GM23338 (cell line): Measurements from ENCODE around the gene MAP3K5. TPM values are rescaled to one million over a fixed set of nuclear protein-coding genes. Genes with fewer than 3 reads are reported as not detected.

Source experiments
- ATAC-seq: fragments of 200-7000 bp; cut with Tn5 transposase; 3 replicates; pipeline ENCODE4 v1.9.1; 2020
- DNase-seq: peaks from one replicate; pipeline ENCODE4 v3.0.0-alpha.2; 2015; ENCODE audit warnings: low spot score
- H2AFZ ChIP-seq: fragments of 200-600 bp; sonication (generic); 2 replicates; pipeline ENCODE4 v1.8.0; 2016; ENCODE audit warnings: antibody characterized with exemption, mild to moderate bottlenecking, moderate library complexity
- H3F3A ChIP-seq: fragments of 200-600 bp; sonication (generic); replicated peaks from 2 replicates; pipeline ENCODE4 v1.8.0; 2017; ENCODE audit warnings: antibody characterized with exemption, mixed run types, low read depth
- H3K27ac ChIP-seq: fragments of 200-600 bp; sonication (generic); 2 replicates; pipeline ENCODE4 v1.6.1; 2016; ENCODE audit warnings: low read depth
- H3K27me3 ChIP-seq: fragments of 200-600 bp; sonication (generic); 2 replicates; pipeline ENCODE4 v1.8.0; 2016; ENCODE audit warnings: mild to moderate bottlenecking, mixed run types, moderate library complexity; ENCODE audit not compliant: insufficient read depth
- H3K36me3 ChIP-seq: fragments of 200-600 bp; sonication (generic); 2 replicates; pipeline ENCODE4 v1.8.0; 2016; ENCODE audit warnings: mild to moderate bottlenecking; ENCODE audit not compliant: insufficient read depth
- H3K4me1 ChIP-seq: fragments of 200-600 bp; sonication (generic); 2 replicates; pipeline ENCODE4 v1.8.0; 2016; ENCODE audit warnings: mild to moderate bottlenecking, moderate library complexity; ENCODE audit not compliant: insufficient read depth
- H3K4me2 ChIP-seq: fragments of 200-600 bp; sonication (generic); 2 replicates; pipeline ENCODE4 v1.7.1; 2017; ENCODE audit warnings: mixed run types
- H3K4me3 ChIP-seq: fragments of 200-600 bp; sonication (generic); 2 replicates; pipeline ENCODE4 v1.6.1; 2016; ENCODE audit warnings: mixed run types
- H3K79me2 ChIP-seq: fragments of 200-600 bp; sonication (generic); replicated peaks from 2 replicates; pipeline ENCODE4 v1.8.0; 2017; ENCODE audit warnings: mild to moderate bottlenecking; ENCODE audit not compliant: insufficient read depth
- H3K9me2 ChIP-seq: fragments of 200-600 bp; sonication (generic); 2 replicates; pipeline ENCODE4 v1.8.0; 2017; ENCODE audit not compliant: insufficient read depth
- H4K20me1 ChIP-seq: fragments of 200-600 bp; sonication (generic); replicated peaks from 2 replicates; pipeline ENCODE4 v1.8.0; 2017; ENCODE audit warnings: mild to moderate bottlenecking; ENCODE audit not compliant: insufficient read depth
- H3K27ac Mint-ChIP-seq: 2 replicates; pipeline ENCODE4 v1.8.0; 2020; ENCODE audit warnings: inconsistent platforms, mild to moderate bottlenecking, moderate library complexity, mixed read lengths
- H3K27me3 Mint-ChIP-seq: 3 replicates; pipeline ENCODE4 v1.8.0; 2022; ENCODE audit warnings: low read depth, mild to moderate bottlenecking, moderate library complexity, mixed read lengths, inconsistent platforms; ENCODE audit not compliant: insufficient read depth, poor library complexity
- H3K36me3 Mint-ChIP-seq: 3 replicates; pipeline ENCODE4 v1.8.0; 2021; ENCODE audit warnings: low read depth, mild to moderate bottlenecking, inconsistent platforms, moderate library complexity, mixed read lengths
- H3K4me1 Mint-ChIP-seq: 3 replicates; pipeline ENCODE4 v1.8.0; 2020; ENCODE audit warnings: mild to moderate bottlenecking, inconsistent platforms, mixed read lengths
- H3K4me3 Mint-ChIP-seq: 3 replicates; pipeline ENCODE4 v1.8.0; 2021; ENCODE audit warnings: moderate library complexity, mild to moderate bottlenecking, inconsistent platforms, mixed read lengths
- H3K9me3 Mint-ChIP-seq: 3 replicates; pipeline ENCODE4 v1.8.0; 2020; ENCODE audit warnings: moderate library complexity, mild to moderate bottlenecking, inconsistent platforms, mixed read lengths
- CTCF ChIP-seq, 2 experiments: fragments of 200-600 bp in 1 of 2; sonication (generic) in 1 of 2; conservative IDR thresholded peaks; 2 replicates each; pipeline versions ENCODE4 v1.5.1 to v1.6.1; 2016 to 2017; ENCODE audit warnings: antibody characterized with exemption in 2 of 2, low read depth in 2 of 2, mild to moderate bottlenecking in 2 of 2, moderate library complexity in 1 of 2
- ETS1 ChIP-seq: IDR thresholded peaks from 2 replicates; pipeline ENCODE4 v1.6.1; 2016; ENCODE audit warnings: antibody characterized with exemption
- EZH2 ChIP-seq: fragments of 200-600 bp; sonication (generic); IDR thresholded peaks from one replicate; pipeline ENCODE4 v1.8.0; 2017; ENCODE audit warnings: antibody characterized with exemption, mild to moderate bottlenecking, low read depth; ENCODE audit not compliant: unreplicated experiment
- EZH2phosphoT487 ChIP-seq: fragments of 200-600 bp; sonication (generic); IDR thresholded peaks from one replicate; pipeline ENCODE4 v1.8.1; 2018; ENCODE audit warnings: antibody characterized with exemption; ENCODE audit not compliant: unreplicated experiment
- NANOG ChIP-seq: IDR thresholded peaks from 2 replicates; pipeline ENCODE4 v1.6.1; 2016; ENCODE audit warnings: antibody characterized with exemption, borderline replicate concordance
- POLR2AphosphoS5 ChIP-seq: IDR thresholded peaks from 2 replicates; pipeline ENCODE4 v1.6.1; 2016; ENCODE audit warnings: antibody characterized with exemption, low read depth
- STAT1 ChIP-seq: IDR thresholded peaks from one replicate; pipeline ENCODE4 v1.6.1; 2016; ENCODE audit warnings: antibody characterized with exemption; ENCODE audit not compliant: unreplicated experiment
- ZNF114 ChIP-seq: fragments of 250-450 bp; sonication (Bioruptor Pico); IDR thresholded peaks from 2 replicates; pipeline ENCODE4 v1.5.0; 2020; ENCODE audit warnings: mild to moderate bottlenecking, moderate library complexity
- ZNF331 ChIP-seq: fragments of 250-450 bp; sonication (Bioruptor Pico); IDR thresholded peaks from 2 replicates; pipeline ENCODE4 v1.5.0; 2020; ENCODE audit warnings: low read depth, mild to moderate bottlenecking, moderate library complexity
- polyA plus RNA-seq: library from polyadenylated mRNA; unstranded; fragments of >200 nt; fragmentation: Nextera tagmentation; extraction: Ambion mirVana; gene quantifications from 2 replicates; pipeline ENCODE4 v1.2.1, GENCODE V29; 2016
- total RNA-seq: library from RNA; depleted of rRNA; stranded (reverse); fragments of >200 nt; shearing (Covaris generic); gene quantifications from 2 replicates; pipeline ENCODE4 v1.2.3, GENCODE V29; 2014
- TF ChIP-seq, protein P1 (sequence below): fragments of 250-450 bp; sonication (Bioruptor Pico); IDR thresholded peaks from 2 replicates; pipeline ENCODE4 v1.5.0; 2020; ENCODE audit warnings: mild to moderate bottlenecking, moderate library complexity
- TF ChIP-seq, protein P2 (sequence below): IDR thresholded peaks from one replicate; pipeline ENCODE4 v1.6.1; 2018; ENCODE audit warnings: antibody characterized with exemption; ENCODE audit not compliant: unreplicated experiment

The MAP3K5 gene
- total and polyA plus RNA-seq, 2 experiments from 2014 or later = 0.76 to 2.8 TPM

GRCh38 chr6:136766274-136766673, 26.0 kb downstream of the MAP3K5 start:
- Histone ChIP-seq H3F3A (no peaks in the 10 kb centered on the region), H3K4me2 (no peak overlapping the region), H3K4me1 (peaks cover 6% of the 10 kb centered on the region), H4K20me1 (no peaks in the 10 kb centered on the region), H3K36me3 (no peaks in the 10 kb centered on the region), H2AFZ (no peak overlapping the region), H3K4me3 (no peak overlapping the region), H3K27me3 (no peaks in the 10 kb centered on the region), H3K27ac (no peak overlapping the region), H3K9me2 (no peaks in the 10 kb centered on the region), H3K79me2 (no peaks in the 10 kb centered on the region)
- ATAC-seq (no peak), DNase-seq (no peak)
- H3K4me3 Mint-ChIP-seq = no peak overlapping the region
- no peaks in the 10 kb centered on the region for H3K9me3 Mint-ChIP-seq
- H3K36me3 Mint-ChIP-seq = no peaks in the 10 kb centered on the region
- H3K27me3 Mint-ChIP-seq = no peaks in the 10 kb centered on the region
- peaks cover 14% of the 10 kb centered on the region; the same call in 2 of the 3 replicates for H3K4me1 Mint-ChIP-seq
- no peak overlapping the region for H3K27ac Mint-ChIP-seq
- TF ChIP-seq EZH2 (no peak), ZNF331 (CRISPR knock-in tag) (no peak), ZNF114 (CRISPR knock-in tag) (no peak), NANOG (no peak), EZH2phosphoT487 (no peak), ETS1 (no peak), STAT1 (no peak), POLR2AphosphoS5 (no peak), CTCF (conservative IDR thresholded peaks at IDR 0.05; ENCODE audit: low read depth in 2 of 2) (no peak)
- TF ChIP-seq, protein P1, sequence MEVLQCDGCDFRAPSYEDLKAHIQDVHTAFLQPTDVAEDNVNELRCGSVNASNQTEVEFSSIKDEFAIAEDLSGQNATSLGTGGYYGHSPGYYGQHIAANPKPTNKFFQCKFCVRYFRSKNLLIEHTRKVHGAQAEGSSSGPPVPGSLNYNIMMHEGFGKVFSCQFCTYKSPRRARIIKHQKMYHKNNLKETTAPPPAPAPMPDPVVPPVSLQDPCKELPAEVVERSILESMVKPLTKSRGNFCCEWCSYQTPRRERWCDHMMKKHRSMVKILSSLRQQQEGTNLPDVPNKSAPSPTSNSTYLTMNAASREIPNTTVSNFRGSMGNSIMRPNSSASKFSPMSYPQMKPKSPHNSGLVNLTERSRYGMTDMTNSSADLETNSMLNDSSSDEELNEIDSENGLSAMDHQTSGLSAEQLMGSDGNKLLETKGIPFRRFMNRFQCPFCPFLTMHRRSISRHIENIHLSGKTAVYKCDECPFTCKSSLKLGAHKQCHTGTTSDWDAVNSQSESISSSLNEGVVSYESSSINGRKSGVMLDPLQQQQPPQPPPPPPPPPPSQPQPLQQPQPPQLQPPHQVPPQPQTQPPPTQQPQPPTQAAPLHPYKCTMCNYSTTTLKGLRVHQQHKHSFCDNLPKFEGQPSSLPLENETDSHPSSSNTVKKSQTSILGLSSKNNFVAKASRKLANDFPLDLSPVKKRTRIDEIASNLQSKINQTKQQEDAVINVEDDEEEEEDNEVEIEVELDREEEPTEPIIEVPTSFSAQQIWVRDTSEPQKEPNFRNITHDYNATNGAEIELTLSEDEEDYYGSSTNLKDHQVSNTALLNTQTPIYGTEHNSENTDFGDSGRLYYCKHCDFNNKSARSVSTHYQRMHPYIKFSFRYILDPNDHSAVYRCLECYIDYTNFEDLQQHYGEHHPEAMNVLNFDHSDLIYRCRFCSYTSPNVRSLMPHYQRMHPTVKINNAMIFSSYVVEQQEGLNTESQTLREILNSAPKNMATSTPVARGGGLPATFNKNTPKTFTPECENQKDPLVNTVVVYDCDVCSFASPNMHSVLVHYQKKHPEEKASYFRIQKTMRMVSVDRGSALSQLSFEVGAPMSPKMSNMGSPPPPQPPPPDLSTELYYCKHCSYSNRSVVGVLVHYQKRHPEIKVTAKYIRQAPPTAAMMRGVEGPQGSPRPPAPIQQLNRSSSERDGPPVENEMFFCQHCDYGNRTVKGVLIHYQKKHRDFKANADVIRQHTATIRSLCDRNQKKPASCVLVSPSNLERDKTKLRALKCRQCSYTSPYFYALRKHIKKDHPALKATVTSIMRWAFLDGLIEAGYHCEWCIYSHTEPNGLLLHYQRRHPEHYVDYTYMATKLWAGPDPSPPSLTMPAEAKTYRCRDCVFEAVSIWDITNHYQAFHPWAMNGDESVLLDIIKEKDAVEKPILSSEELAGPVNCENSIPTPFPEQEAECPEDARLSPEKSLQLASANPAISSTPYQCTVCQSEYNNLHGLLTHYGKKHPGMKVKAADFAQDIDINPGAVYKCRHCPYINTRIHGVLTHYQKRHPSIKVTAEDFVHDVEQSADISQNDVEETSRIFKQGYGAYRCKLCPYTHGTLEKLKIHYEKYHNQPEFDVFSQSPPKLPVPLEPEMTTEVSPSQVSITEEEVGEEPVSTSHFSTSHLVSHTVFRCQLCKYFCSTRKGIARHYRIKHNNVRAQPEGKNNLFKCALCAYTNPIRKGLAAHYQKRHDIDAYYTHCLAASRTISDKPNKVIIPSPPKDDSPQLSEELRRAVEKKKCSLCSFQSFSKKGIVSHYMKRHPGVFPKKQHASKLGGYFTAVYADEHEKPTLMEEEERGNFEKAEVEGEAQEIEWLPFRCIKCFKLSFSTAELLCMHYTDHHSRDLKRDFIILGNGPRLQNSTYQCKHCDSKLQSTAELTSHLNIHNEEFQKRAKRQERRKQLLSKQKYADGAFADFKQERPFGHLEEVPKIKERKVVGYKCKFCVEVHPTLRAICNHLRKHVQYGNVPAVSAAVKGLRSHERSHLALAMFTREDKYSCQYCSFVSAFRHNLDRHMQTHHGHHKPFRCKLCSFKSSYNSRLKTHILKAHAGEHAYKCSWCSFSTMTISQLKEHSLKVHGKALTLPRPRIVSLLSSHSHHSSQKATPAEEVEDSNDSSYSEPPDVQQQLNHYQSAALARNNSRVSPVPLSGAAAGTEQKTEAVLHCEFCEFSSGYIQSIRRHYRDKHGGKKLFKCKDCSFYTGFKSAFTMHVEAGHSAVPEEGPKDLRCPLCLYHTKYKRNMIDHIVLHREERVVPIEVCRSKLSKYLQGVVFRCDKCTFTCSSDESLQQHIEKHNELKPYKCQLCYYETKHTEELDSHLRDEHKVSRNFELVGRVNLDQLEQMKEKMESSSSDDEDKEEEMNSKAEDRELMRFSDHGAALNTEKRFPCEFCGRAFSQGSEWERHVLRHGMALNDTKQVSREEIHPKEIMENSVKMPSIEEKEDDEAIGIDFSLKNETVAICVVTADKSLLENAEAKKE (CRISPR knock-in tag) = no peak
- TF ChIP-seq, protein P2, sequence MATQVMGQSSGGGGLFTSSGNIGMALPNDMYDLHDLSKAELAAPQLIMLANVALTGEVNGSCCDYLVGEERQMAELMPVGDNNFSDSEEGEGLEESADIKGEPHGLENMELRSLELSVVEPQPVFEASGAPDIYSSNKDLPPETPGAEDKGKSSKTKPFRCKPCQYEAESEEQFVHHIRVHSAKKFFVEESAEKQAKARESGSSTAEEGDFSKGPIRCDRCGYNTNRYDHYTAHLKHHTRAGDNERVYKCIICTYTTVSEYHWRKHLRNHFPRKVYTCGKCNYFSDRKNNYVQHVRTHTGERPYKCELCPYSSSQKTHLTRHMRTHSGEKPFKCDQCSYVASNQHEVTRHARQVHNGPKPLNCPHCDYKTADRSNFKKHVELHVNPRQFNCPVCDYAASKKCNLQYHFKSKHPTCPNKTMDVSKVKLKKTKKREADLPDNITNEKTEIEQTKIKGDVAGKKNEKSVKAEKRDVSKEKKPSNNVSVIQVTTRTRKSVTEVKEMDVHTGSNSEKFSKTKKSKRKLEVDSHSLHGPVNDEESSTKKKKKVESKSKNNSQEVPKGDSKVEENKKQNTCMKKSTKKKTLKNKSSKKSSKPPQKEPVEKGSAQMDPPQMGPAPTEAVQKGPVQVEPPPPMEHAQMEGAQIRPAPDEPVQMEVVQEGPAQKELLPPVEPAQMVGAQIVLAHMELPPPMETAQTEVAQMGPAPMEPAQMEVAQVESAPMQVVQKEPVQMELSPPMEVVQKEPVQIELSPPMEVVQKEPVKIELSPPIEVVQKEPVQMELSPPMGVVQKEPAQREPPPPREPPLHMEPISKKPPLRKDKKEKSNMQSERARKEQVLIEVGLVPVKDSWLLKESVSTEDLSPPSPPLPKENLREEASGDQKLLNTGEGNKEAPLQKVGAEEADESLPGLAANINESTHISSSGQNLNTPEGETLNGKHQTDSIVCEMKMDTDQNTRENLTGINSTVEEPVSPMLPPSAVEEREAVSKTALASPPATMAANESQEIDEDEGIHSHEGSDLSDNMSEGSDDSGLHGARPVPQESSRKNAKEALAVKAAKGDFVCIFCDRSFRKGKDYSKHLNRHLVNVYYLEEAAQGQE = no peak
